NCI-H2171 treated with DMSO at 0.1 percent for 48 hours (cell line): ENCODE data around the gene CCDC102B.
"Not testable (repeated sequence)": the region's sequence is repeated elsewhere in the genome, so short reads cannot be mapped to it uniquely, and the experiment has no call there.

Experiments used
- DNase-seq: peaks from one replicate; lab custom pipeline; 2025; lab: John Stamatoyannopoulos, UW

CCDC102B gene

DNA sequence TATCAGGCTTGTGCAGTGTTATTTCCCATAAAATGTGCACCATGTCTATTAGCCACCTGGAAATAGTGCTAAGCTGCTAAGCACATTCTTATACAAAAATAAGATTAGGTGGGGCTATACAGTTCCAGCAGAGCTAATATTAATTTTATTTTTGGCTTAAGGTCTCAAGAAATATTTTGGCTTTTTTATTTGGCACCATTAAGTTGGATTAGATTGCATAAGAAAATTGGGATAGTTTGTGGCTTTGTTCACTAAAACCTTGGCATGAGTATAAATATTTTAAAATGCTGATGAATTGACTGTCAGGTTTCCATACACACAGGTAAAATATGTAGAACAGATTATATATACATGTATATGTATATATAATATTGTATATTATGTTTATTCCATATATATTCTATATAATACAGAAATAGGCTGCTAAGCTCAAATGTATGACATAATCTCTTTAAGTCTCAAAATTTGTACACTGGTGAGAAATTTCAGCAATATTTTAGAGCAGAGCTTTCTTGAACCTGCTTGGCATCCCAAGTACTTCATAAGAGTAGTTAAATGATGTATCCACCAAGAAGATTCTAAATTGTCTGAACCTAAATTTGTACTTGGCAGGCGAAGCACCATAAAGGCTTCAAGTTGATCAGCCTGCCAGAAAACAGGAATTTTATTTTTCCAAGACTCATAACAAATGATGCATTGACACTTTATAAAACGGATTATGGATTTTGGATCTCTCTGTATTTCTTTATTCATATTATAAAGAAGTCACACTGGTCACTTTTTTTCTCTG lies 32.6 kb downstream of the CCDC102B start:
- DNase-seq, result no peak

DNA sequence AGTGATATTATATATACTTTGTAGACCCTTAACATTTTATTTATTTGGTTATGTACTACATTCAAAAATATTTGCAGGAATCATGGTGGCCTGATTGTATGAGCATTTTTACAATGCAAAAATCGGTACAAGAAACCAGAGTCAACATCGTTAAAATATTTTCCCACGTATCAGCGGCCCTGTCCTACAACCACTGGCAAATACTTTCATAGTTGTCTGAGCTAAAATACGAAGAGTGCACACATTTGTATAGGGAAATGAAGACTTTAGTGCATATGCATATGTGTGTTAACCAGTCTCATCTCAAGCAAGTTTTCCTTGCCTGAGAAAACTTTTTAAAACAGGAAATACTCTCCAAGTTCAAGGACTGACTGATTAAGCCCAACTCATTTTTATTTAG lies 35.9 kb downstream of the CCDC102B start:
- no peak for DNase-seq

DNA sequence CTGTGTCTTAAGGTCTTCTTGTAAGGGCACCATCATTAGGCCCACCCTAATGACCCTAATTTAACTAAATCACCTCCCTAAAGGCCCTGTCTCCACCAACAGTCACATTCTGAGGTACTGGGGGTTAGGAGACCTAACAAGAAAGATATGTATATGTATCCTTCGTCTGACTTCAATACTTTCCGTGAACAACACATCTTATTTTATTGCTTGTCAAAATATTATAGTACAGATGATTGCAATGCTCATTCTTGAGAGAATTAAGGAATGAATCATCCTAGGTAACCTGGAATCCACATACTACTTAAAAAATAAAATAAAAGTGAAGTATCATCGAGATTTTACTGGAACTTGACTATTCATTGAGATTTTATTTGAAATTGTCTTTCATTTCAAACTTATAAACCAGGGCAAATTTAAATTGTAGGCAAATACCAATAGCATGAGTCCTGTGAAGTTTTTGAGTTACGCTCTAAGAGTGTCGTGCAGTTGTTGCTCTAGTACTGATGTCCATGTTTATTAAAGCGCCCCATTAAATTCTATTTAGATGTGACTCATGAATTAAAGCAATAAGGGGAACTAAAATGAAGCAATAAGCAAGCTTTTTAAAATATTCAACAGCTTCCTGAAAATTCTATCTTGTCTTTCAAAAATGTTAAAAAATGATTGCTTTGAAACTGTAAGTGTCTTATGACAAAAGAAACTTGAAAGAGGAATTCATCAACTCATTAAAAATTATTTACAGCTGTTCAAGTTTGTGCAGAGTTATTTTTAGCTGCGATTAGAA lies 40.0 kb downstream of the CCDC102B start:
- DNase-seq, result no peak

DNA sequence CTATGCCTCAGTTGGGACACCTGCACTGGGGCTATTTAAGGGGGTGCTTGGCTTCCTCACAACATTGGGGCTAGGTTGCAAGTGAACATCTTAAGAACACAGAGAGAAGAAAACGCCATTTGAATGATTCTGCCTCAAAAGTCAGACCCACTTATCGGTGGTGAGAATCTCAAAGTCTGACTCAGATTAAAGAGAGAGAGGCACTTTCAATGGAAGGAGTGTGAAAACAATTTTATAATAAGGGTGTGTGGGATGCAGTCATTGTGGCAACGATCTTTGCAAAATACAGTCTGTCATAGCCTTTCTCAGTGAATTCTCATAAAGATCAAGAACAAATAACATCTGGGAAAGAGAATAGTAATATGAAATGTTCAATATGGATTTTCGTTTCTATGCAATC lies 41.8 kb downstream of the CCDC102B start:
- DNase-seq, result no peak

DNA sequence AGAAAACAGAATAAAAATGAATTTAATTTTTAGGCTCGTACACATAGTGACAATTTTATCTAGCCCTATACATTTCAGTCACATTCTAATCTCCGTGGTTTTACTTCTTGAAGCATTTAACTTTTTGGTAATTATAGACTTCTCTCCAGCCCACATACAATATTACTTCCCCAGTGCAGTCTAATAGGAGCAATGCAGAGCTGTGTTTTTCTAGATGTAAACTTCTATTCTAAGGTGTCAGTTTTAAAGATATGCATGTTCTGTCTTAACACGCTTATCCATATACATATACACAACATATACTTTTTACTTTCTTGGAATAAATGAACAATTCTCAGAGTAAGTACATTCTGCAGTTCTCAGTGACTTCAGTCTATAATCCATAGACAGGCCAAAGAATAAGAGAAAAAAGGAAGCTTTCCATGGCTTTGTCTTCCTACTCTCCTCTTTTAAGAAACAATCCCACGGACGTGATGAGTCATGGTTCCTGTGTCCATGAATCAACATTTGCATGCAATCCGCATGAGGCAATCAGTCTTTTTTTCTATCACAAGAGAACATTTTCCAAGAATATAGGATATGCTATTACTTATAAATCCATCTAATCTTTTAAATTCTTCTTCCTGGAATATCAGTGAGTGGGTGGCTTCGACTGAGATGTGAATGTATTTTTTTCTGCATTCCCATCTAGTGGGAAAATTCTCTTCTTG lies 42.8 kb downstream of the CCDC102B start:
- no peak for DNase-seq

DNA sequence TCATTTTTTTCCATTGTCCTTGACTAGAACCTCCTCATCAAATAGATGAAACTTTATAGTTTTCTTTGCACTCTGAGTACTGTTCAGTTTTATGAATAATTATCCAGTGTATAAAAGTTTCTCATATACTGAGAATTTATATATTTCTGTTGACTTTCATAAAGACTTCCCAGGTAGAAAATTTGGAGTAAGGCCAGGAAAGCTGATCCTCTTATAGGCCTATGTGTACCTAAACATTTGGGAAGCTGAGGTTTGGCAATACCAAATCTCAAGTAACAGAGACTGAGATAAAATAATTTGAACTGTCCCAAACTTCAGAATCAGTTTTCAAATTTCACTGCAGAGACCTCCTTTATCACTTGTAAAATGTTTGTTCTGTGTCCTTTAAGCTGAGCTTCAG lies 43.4 kb downstream of the CCDC102B start:
- DNase-seq, result no peak

GRCh38 chr18:68842951-68843350 lies 45.1 kb downstream of the CCDC102B start:
- DNase-seq, result no peak

- no peak for DNase-seq
Measured at GRCh38 chr18:68843473-68844089, 45.7 kb downstream of the CCDC102B start.

- DNase-seq, result peak; percentile 53
Measured at GRCh38 chr18:68847219-68847837, 49.4 kb downstream of the CCDC102B start.

DNA sequence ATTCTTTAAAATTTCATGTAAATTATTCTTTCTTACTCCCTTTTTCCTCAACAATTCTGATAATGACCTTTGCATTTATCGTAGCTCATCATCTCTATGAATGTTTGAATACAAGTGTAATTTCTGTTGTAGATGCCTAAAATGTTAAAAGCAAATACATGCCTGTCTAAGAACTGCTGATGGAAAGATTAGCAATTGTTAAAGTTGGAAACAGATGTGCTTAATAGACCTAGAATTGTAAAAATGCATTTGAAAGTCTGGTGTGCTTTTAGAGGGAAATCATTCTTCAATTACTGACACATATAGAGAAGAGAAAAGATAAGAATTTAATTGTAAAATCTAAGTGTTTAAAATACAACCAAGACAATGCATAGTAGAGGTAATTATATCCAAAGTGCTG lies 50.4 kb downstream of the CCDC102B start:
- DNase-seq, result no peak

DNA sequence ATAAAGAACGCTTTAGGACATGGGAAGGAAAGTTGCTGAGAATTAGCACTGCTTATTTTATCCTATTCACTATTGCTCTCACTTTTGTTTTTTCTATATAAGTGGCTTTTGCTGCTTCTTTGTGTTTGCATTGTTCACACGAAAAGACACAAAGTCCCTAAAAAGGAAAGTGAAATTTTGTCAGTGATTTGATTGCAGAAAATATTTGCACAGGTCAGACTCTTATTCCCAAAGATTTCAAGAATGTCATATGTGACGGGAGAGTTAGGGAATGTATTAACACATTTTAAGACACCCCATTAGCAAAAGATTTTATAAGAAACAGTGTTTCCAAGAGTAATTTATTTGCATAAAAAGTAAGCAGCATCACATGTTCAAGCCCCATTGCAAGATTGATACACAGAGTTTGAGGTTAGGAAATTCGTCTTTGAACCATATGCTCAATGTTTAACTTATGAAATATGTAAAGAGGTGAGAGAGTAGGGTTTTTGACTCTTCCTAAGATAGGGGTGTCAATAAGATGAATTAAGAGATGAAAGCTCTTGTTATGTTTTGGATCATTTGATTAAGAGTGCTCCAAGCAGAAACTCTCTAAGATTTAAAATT lies 57.0 kb downstream of the CCDC102B start:
- no peak for DNase-seq

- DNase-seq, result no peak
Measured at GRCh38 chr18:68855491-68855890, 57.6 kb downstream of the CCDC102B start.

DNA sequence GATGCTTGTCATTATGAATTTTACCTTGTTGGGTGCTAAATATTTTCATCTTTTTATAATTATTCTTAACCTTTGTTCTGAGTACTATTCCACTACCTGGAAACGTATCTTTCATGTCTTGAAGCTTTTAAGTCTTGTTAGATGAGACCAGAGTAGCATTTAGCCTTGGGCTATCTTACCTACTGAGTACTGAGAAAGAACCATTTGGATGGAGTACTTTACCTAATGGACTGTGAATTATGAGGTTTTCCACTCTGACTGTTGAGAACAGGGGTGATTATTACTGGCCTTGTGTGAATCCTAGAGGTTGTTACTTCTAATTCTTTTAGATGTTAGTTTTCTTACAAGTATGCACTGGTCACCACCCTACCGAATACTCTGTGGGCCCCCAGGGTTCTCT lies 63.5 kb downstream of the CCDC102B start:
- no peak for DNase-seq

DNA sequence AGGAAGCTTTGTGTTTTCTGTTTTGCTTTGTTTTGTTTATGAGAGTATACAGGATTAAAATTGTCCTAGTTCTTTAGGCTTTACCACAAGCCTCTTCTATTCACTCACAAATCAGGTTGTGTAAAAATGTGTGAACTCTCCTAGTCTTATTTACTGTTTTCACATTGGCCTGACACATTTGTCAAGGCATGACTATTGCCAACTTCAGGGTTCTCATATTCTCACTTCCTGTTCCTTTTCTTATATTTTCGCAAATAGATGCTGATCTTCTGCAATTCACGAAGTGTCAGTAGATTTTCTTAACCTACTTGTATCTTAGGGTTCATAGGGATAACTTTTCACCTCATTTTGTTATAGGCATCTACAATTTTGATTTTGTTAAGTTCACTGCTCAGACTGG lies 67.1 kb downstream of the CCDC102B start:
- DNase-seq, result no peak

- DNase-seq, result no peak
Measured at GRCh38 chr18:68865503-68865902, 67.6 kb downstream of the CCDC102B start.

DNA sequence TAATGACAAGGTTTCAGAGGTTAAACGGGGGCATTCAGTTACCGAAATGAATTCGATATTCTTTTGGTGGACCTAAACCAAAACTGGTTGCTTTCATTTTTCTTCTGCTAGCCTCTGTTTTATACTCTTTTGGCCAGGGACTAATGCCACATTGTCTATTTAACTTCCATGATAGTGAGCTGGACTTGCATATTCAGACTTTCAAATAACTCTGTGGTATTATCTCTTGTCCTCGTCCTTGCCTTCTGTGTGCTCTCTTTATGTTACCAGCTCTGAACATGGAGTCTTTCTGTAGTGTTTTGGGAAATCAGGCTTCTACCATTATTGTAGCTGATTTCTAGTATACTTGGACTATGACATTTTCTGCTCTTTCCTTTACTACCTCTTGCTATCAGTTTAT lies 75.1 kb downstream of the CCDC102B start:
- no peak for DNase-seq

GRCh38 chr18:68874361-68874760 lies 76.5 kb downstream of the CCDC102B start:
- DNase-seq, result no peak

GRCh38 chr18:68879947-68880346 lies 82.1 kb downstream of the CCDC102B start:
- not testable (repeated sequence) for DNase-seq

DNA sequence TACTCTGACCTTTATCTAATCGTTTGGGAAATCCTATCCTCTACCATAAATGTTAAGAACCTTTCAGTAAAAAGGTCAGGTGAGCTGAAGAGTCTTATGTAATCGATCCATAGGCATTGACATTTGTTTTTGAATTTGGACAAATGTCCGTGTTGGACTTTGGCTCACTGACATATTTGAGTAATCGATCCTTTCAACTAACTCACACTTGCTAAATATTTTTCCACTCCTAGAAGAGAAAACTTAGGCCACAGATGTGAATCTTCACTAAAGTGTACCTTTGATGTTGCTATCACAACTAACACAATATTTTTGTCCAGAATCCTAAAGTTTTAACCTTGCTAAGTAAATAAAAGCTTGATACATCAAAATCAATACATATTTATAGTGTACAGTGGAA lies 89.5 kb downstream of the CCDC102B start:
- no peak for DNase-seq

DNA sequence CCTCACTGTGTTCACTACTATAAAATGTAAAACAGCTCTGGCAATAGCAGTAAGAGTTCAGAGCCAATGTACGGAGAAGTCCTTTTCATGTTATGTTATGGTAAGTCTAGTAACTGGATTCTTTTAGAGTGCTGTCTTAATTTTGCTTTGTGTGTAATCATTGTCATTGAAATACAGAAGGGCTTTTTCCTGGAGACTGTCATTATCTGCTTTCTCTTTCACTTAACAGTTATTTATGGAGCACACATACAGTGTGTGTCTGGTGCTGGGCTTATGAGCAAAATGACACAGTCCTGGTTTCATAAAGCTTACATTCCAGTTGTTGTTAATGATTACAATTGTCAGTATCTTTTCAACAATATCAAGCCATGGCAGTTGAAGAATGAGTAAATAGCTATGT lies 95.5 kb downstream of the CCDC102B start:
- DNase-seq, result no peak

- DNase-seq, result no peak
Measured at GRCh38 chr18:68897286-68897685, 99.4 kb downstream of the CCDC102B start.

DNA sequence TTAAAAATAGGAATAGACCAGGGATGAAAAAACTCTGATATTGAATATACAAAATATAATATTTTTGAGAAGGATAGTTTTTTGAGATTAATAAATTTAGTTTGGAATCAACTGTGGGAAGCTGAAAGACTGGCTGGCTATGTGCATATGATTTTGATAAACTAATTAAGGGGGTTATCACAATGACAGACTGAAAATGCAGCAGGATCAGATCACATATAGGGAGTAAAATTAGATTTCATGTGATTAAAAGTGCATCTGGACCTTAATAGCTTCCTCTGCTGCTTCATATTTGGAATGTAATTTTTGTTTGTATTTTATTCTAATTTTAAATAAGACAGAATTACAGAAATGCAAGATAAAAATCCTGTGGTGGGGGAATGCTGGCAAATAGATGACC lies 111.7 kb downstream of the CCDC102B start:
- no peak for DNase-seq
